ENCODE measurements around the gene CEACAM21.

The CEACAM21 gene

GRCh38 chr19:41617941-41618730 lies 42.2 kb downstream of the CEACAM21 start:
- no peak for DNase-seq (ENCODE audit: low read depth in 2 of 2)

GRCh38 chr19:41619018-41619556 lies 43.1 kb downstream of the CEACAM21 start:
- no peak for DNase-seq (ENCODE audit: low read depth in 2 of 2)

GRCh38 chr19:41620171-41620570 lies 44.2 kb downstream of the CEACAM21 start:
- DNase-seq (ENCODE audit: low read depth in 2 of 2): no peak

GRCh38 chr19:41621226-41621625 lies 45.3 kb downstream of the CEACAM21 start:
- no peak for DNase-seq (ENCODE audit: low read depth in 2 of 2)

GRCh38 chr19:41621654-41622053 lies 45.7 kb downstream of the CEACAM21 start:
- no peak for DNase-seq (ENCODE audit: low read depth in 2 of 2)

- DNase-seq (ENCODE audit: low read depth in 2 of 2): no peak
Observed at GRCh38 chr19:41623360-41623759, 47.4 kb downstream of the CEACAM21 start.

- no peak for DNase-seq (ENCODE audit: low read depth in 2 of 2)
Observed at GRCh38 chr19:41624515-41624914, 48.5 kb downstream of the CEACAM21 start.

- DNase-seq (ENCODE audit: low read depth in 2 of 2): no peak
Observed at GRCh38 chr19:41624937-41625336, 49.0 kb downstream of the CEACAM21 start.

GRCh38 chr19:41626278-41626677 lies 50.3 kb downstream of the CEACAM21 start:
- no peak for DNase-seq (ENCODE audit: low read depth in 2 of 2)

GRCh38 chr19:41626877-41627276 lies 50.9 kb downstream of the CEACAM21 start, which contains the start of gene CEACAM4:
Gene CEACAM4, minus strand, starts transcription at chr19:41627074. Its CDS starts 111 bp downstream, at chr19:41626963.
- no peak for DNase-seq (ENCODE audit: low read depth in 2 of 2)

GRCh38 chr19:41627966-41628675 lies 52.2 kb downstream of the CEACAM21 start:
- DNase-seq (ENCODE audit: low read depth in 2 of 2): no peak

All from stimulated activated CD8-positive, alpha-beta memory T cell treated with anti-CD3 and anti-CD28 coated beads, Interleukin-7, amount 100 ng/mL, for 1 hour (primary cell).